IMR-90 (cell line): ENCODE results near the gene HEY2. TPM values are rescaled to one million over a fixed set of nuclear protein-coding genes. Genes with fewer than 3 reads are reported as not detected.

Source experiments
- ATAC-seq: fragments of 200-7000 bp; cut with Tn5 transposase; 2 replicates; pipeline ENCODE4 v1.9.1; 2020; ENCODE audit warnings: low read depth, mild to moderate bottlenecking, moderate library complexity
- BruUV-seq: library from RNA; stranded (reverse); fragments of 400-500 nt; replicated peaks from 2 replicates; lab custom pipeline; 2021; lab: Mats Ljungman, UMichigan
- CTCF ChIA-PET: fragments of 300-600 bp; formaldehyde crosslinking; extraction: SDS; loops from one replicate; lab custom pipeline; 2021; ENCODE audit warnings: antibody characterized with exemption; lab: Yijun Ruan, JAX
- POLR2A ChIA-PET: fragments of 300-600 bp; sonication (Branson Sonifier 250); formaldehyde crosslinking; loops from one replicate; lab custom pipeline; 2022; ENCODE audit warnings: antibody characterized with exemption; ENCODE audit not compliant: unreplicated experiment; lab: Charles Lee
- DNase-seq: peaks from one replicate; pipeline ENCODE4 v3.0.0; 2013
- H2AFZ ChIP-seq: replicated peaks from 2 replicates; pipeline ENCODE3; 2013; ENCODE audit warnings: low read length, mild to moderate bottlenecking; ENCODE audit not compliant: poor library complexity
- H2AK5ac ChIP-seq: 2 replicates; pipeline ENCODE4 v1.6.1; 2013; ENCODE audit warnings: low read depth, low read length, inconsistent platforms
- H2AK9ac ChIP-seq: replicated peaks from 2 replicates; pipeline ENCODE3; 2013; ENCODE audit warnings: mild to moderate bottlenecking, low read depth, low read length, moderate library complexity; ENCODE audit not compliant: poor library complexity
- H2BK120ac ChIP-seq: 2 replicates; pipeline ENCODE4 v1.6.1; 2013; ENCODE audit warnings: low read depth, low read length, inconsistent platforms
- H2BK15ac ChIP-seq: 3 replicates; pipeline ENCODE4 v1.6.1; 2013; ENCODE audit warnings: low read depth, low read length, inconsistent platforms
- H2BK20ac ChIP-seq: 2 replicates; pipeline ENCODE4 v1.6.1; 2013; ENCODE audit warnings: low read depth, mild to moderate bottlenecking, inconsistent platforms, low read length, moderate library complexity
- H2BK5ac ChIP-seq: 2 replicates; pipeline ENCODE4 v1.6.1; 2013; ENCODE audit warnings: mild to moderate bottlenecking, low read depth, low read length, inconsistent platforms; ENCODE audit not compliant: poor library complexity, severe bottlenecking
- H3K14ac ChIP-seq: replicated peaks from 2 replicates; pipeline ENCODE4 v1.6.1; 2013; ENCODE audit warnings: low read depth, low read length, inconsistent platforms
- H3K18ac ChIP-seq: 2 replicates; pipeline ENCODE4 v1.6.1; 2013; ENCODE audit warnings: low read depth, low read length, control low read depth
- H3K23ac ChIP-seq: 2 replicates; pipeline ENCODE4 v1.6.1; 2013; ENCODE audit warnings: low read depth, low read length, inconsistent platforms
- H3K27ac ChIP-seq: 2 replicates; pipeline ENCODE4 v1.5.1; 2013; ENCODE audit warnings: mild to moderate bottlenecking, control low read depth, low read length; ENCODE audit not compliant: insufficient read depth
- H3K27me3 ChIP-seq: 2 replicates; pipeline ENCODE4 v1.6.1; 2013; ENCODE audit warnings: low read length; ENCODE audit not compliant: control insufficient read depth, insufficient read depth
- H3K36me3 ChIP-seq: 2 replicates; pipeline ENCODE4 v1.6.1; 2013; ENCODE audit warnings: low read length, mixed read lengths; ENCODE audit not compliant: control insufficient read depth, insufficient read depth
- H3K4ac ChIP-seq: 2 replicates; pipeline ENCODE4 v1.6.1; 2013; ENCODE audit warnings: low read depth, low read length, inconsistent platforms
- H3K4me1 ChIP-seq: 2 replicates; pipeline ENCODE4 v1.6.1; 2013; ENCODE audit warnings: low read length, mixed read lengths; ENCODE audit not compliant: control insufficient read depth, insufficient read depth
- H3K4me2 ChIP-seq: 2 replicates; pipeline ENCODE4 v1.6.1; 2013; ENCODE audit warnings: low read depth, mild to moderate bottlenecking, control low read depth, low read length, moderate library complexity
- H3K4me3 ChIP-seq: 2 replicates; pipeline ENCODE4 v1.5.1; 2013; ENCODE audit warnings: low read depth, mild to moderate bottlenecking, control low read depth, low read length, moderate library complexity; ENCODE audit not compliant: insufficient read depth
- H3K56ac ChIP-seq: 2 replicates; pipeline ENCODE4 v1.6.1; 2013; ENCODE audit warnings: low read length, inconsistent platforms; ENCODE audit not compliant: insufficient read depth; ENCODE audit errors: extremely low read depth
- H3K79me1 ChIP-seq, 2 experiments: 2 replicates each; pipeline ENCODE4 v1.6.1; 2013; ENCODE audit warnings: low read length in 2 of 2, inconsistent platforms in 1 of 2, low read depth in 1 of 2
- H3K9ac ChIP-seq: 2 replicates; pipeline ENCODE4 v1.6.1; 2013; ENCODE audit warnings: low read depth, low read length, control low read depth
- H3K9me1 ChIP-seq: 2 replicates; pipeline ENCODE4 v1.6.1; 2013; ENCODE audit warnings: low read length, inconsistent platforms; ENCODE audit not compliant: insufficient read depth
- H3K9me3 ChIP-seq: 2 replicates; pipeline ENCODE4 v1.6.1; 2013; ENCODE audit warnings: low read length; ENCODE audit not compliant: control insufficient read depth, insufficient read depth
- H4K20me1 ChIP-seq: 2 replicates; pipeline ENCODE4 v1.6.1; 2013; ENCODE audit warnings: low read length, inconsistent platforms; ENCODE audit not compliant: insufficient read depth
- H4K5ac ChIP-seq: 2 replicates; pipeline ENCODE4 v1.6.1; 2013; ENCODE audit warnings: mild to moderate bottlenecking, low read depth, low read length, control low read depth
- H4K8ac ChIP-seq, 2 experiments: 2 replicates each; pipeline ENCODE4 v1.6.1; 2013; ENCODE audit warnings: low read depth in 2 of 2, low read length in 2 of 2, control low read depth in 1 of 2, inconsistent platforms in 1 of 2
- H4K91ac ChIP-seq: 2 replicates; pipeline ENCODE4 v1.6.1; 2013; ENCODE audit warnings: low read depth, low read length, inconsistent platforms; ENCODE audit not compliant: insufficient read depth
- BHLHE40 ChIP-seq: fragments of 150-350 bp; IDR thresholded peaks from 2 replicates; pipeline ENCODE4 v1.6.1; 2016; ENCODE audit warnings: mild to moderate bottlenecking, low read depth, low read length
- CEBPB ChIP-seq: IDR thresholded peaks from 2 replicates; pipeline ENCODE4 v1.6.1; 2012; ENCODE audit warnings: low read depth, low read length, improper control_type of control experiment
- CHD1 ChIP-seq: IDR thresholded peaks from 2 replicates; pipeline ENCODE4 v1.6.1; 2012; ENCODE audit warnings: low read depth, low read length, improper control_type of control experiment
- CTCF ChIP-seq: conservative IDR thresholded peaks from 2 replicates; pipeline ENCODE4 v1.5.1; 2012; ENCODE audit warnings: mild to moderate bottlenecking, low read depth, low read length, improper control_type of control experiment
- ELK1 ChIP-seq: fragments of 150-350 bp; IDR thresholded peaks from 2 replicates; pipeline ENCODE4 v1.6.1; 2016; ENCODE audit warnings: low read depth, mild to moderate bottlenecking, low read length, moderate library complexity, borderline replicate concordance
- MAFK ChIP-seq: IDR thresholded peaks from 2 replicates; pipeline ENCODE4 v1.6.1; 2012; ENCODE audit warnings: low read depth, low read length, improper control_type of control experiment
- MXI1 ChIP-seq: IDR thresholded peaks from 2 replicates; pipeline ENCODE4 v1.6.1; 2012; ENCODE audit warnings: low read depth, mild to moderate bottlenecking, low read length, moderate library complexity, borderline replicate concordance
- POLR2A ChIP-seq: IDR thresholded peaks from 2 replicates; pipeline ENCODE4 v1.6.1; 2012; ENCODE audit warnings: mild to moderate bottlenecking, low read depth, low read length
- RAD21 ChIP-seq: IDR thresholded peaks from 2 replicates; pipeline ENCODE4 v1.6.1; 2012; ENCODE audit warnings: low read length, improper control_type of control experiment
- RCOR1 ChIP-seq: IDR thresholded peaks from 2 replicates; pipeline ENCODE4 v1.6.1; 2012; ENCODE audit warnings: mild to moderate bottlenecking, low read length, improper control_type of control experiment; ENCODE audit not compliant: insufficient replicate concordance
- RFX5 ChIP-seq: IDR thresholded peaks from 2 replicates; pipeline ENCODE4 v1.8.0; 2012; ENCODE audit warnings: low read depth, mild to moderate bottlenecking, low read length, moderate library complexity
- SMC3 ChIP-seq: fragments of 150-350 bp; IDR thresholded peaks from 2 replicates; pipeline ENCODE4 v1.6.1; 2016; ENCODE audit warnings: low read depth, mild to moderate bottlenecking, antibody characterized with exemption, low read length, moderate library complexity
- USF2 ChIP-seq: fragments of 150-350 bp; IDR thresholded peaks from 2 replicates; pipeline ENCODE4 v1.6.1; 2017; ENCODE audit warnings: mild to moderate bottlenecking, antibody characterized with exemption, low read length, low read depth
- WGBS, 2 experiments: methylation state at CpG; one replicate each; pipeline versions ENCODE4 v1.1.5 to v1.1.7; 2013; ENCODE audit warnings: missing lambda C conversion rate in 2 of 2; ENCODE audit not compliant: insufficient read length in 1 of 2; ENCODE audit errors: extremely low coverage in 2 of 2; 5-methylcytosine and 5-hydroxymethylcytosine counted together
- dilution Hi-C: fragments of 300-500 bp; cut with HindIII; formaldehyde crosslinking; loops from one replicate; pipeline ENCODE4 v1.14.3; 2018; ENCODE audit warnings: low sequenced_read_pairs; ENCODE audit not compliant: unreplicated experiment
- in situ Hi-C: fragments of 300-500 bp; cut with MboI; formaldehyde crosslinking; loops from 3 replicates; pipeline ENCODE4 v1.14.3; 2019; ENCODE audit warnings: low sequenced_read_pairs, inconsistent platforms, mixed read lengths
- intact Hi-C: fragments of 100-400 bp; cut with micrococcal nuclease; formaldehyde crosslinking; loops from 2 replicates; pipeline ENCODE4 v1.10.0; 2022
- polyA plus RNA-seq, 3 experiments: library from polyadenylated mRNA; depleted of rRNA; stranded (reverse); fragments of >200 nt; gene quantifications; 2 replicates each; pipeline ENCODE4 v1.2.3, GENCODE V29; 2012; ENCODE audit warnings: low replicate concordance in 1 of 3
- total RNA-seq: library from RNA; depleted of rRNA; stranded (reverse); fragments of >200 nt; gene quantifications from 2 replicates; pipeline ENCODE4 v1.2.3, GENCODE V29; 2012

The HEY2 gene
- total and polyA plus RNA-seq, 2 of the 4 experiments (the other 2 are of a cell fraction) = not detected

DNA sequence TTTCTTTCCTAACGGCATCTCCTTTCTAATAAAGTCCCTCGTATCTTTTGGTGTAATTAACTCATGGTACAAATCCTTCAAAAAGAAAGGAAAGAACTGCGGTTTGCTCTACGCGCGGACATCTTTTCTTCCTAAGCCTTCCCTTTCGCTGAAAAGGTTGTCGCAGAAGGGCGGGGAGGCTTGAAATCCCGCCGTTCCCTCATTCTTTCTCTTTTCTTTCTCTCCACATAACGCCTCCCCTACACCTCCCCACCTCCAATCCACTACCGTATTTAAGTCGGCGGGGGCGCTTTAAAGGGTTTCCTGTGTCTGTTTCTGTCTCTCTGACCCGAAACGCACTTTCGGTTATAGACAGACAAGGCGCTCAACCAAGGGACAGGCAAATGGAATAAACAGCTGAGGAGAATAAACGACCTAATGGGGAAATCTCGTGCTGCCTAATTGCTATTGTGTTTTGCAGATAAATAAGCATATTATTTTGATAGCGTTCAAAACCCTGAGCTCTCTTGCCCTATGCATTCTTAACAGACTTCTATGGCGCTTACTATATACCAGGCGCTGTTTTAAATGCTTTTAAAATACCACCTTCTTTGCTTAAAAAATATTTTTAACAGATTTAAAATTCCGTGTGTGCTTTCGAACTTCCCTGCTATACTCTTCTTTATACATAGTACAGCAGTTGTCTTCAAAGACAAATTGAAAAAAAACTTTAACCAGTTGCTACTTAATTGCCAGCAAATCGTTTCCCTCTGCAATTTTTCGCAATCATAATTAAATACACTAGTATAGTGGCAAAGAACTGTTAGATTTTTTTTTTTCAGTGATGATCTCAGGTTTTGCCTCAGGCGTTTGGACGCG, 2.5 kb upstream of the HEY2 start:
- POLR2A ChIA-PET = no interaction called here
- no peak for ATAC-seq

More for the DNA sequence above, 2.5 kb upstream of the HEY2 start:
- Histone ChIP-seq H3K9me3 (no peaks in the 10 kb centered on the region; the same call in 1 of the 2 replicates), H3K9ac (no peak overlapping the region), H2BK120ac (no peak overlapping the region), H4K91ac (no peak overlapping the region), H3K27ac (no peak overlapping the region), H2AK5ac (no peak overlapping the region), H2BK20ac (no peak overlapping the region), H4K8ac (no peak overlapping the region), H3K14ac (no peak overlapping the region), H3K4ac (no peak overlapping the region), H2AFZ (peak overlapping the region; percentile 16), H3K79me1 (no peaks in the 10 kb centered on the region), H3K4me1 (peaks cover 10% of the 10 kb centered on the region), H3K18ac (no peak overlapping the region), H4K20me1 (no peaks in the 10 kb centered on the region), H3K27me3 (peaks cover 67% of the 10 kb centered on the region), H3K4me3 (peak overlapping the region; percentile 37), H3K23ac (peak overlapping the region; percentile 56; the same call in 1 of the 2 replicates), H2AK9ac (no peak overlapping the region), H3K56ac (no peak overlapping the region), H3K4me2 (peak overlapping the region; percentile 61), H4K5ac (no peak overlapping the region), H3K9me1 (no peaks in the 10 kb centered on the region), H3K36me3 (no peaks in the 10 kb centered on the region), H2BK15ac (no peak overlapping the region), H2BK5ac (no peak overlapping the region)
- in situ Hi-C loops (no loop called here), dilution Hi-C loops (no loop called here), intact Hi-C loops (loop anchor here (5.0 kb wide), 1 partner anchor 385 kb away; no protein-coding TSS in a partner anchor)
- TF ChIP-seq ELK1 (no peak), MXI1 (no peak), POLR2A (no peak), CHD1 (no peak), CTCF (no peak), MAFK (no peak), CEBPB (no peak), RAD21 (no peak), RFX5 (no peak), RCOR1 (no peak), USF2 (no peak), SMC3 (no peak), BHLHE40 (no peak)
- DNase-seq = peak; percentile 39
- no TSS peak for BruUV-seq
- CTCF ChIA-PET = no interaction called here
- WGBS, 2 experiments = 0% methylated on average over 8 of the region's 32 CpGs; no CpG with 5 or more reads in 1 of the 2 experiments
